Measurements from ENCODE around the gene ROBO1.

GRCh38 chr3:78802562-78802930 lies 965.3 kb downstream of the ROBO1 start:
- TF ChIP-seq CTCF (IDR thresholded peaks at IDR 0.05), result no peak
- TF ChIP-seq POLR2A (IDR thresholded peaks at IDR 0.05), result no peak
